ENCODE results near the gene TPM1.
A peak's percentile ranks its signal among the peaks of the same experiment; 100 is the strongest.

The TPM1 gene

DNA sequence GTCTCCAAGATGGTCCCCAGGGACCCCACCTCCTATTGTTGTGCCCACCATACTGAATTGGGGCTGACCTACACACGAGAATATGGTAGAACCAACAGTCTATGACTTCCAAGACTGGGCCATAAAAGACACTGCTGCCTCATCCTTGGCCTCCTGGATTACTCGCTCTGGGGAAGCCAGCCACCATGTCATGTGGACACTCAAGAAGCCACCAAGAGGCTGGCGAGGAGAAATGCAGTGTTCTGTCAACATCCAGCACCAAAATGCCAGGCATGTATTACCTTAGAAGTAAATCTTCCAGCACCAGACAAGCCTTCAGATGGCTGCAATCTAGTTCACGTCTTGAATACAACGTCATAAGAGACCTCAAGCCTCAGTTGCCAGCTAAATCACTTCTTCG is 17.1 kb upstream of the TPM1 start:
- WGBS (ENCODE audit: extremely low coverage, insufficient coverage, low lambda C conversion rate): no CpG with 5 or more reads among the region's 6 CpGs
- Histone ChIP-seq H3K79me2 (ENCODE audit: control insufficient read depth, insufficient read depth, low read length) (no peaks in the 10 kb centered on the region), H3K36me3 (ENCODE audit: control insufficient read depth, insufficient read depth, low read length) (no peaks in the 10 kb centered on the region), H2BK5ac (ENCODE audit: low read length) (no peak overlapping the region), H3K4me2 (ENCODE audit: low read length) (no peak overlapping the region), H3K4ac (ENCODE audit: low read depth, low read length) (no peak overlapping the region), H4K8ac (ENCODE audit: low read depth, low read length) (no peak overlapping the region), H3K4me1 (ENCODE audit: control insufficient read depth, low read depth, low read length) (no peaks in the 10 kb centered on the region), H3K18ac (ENCODE audit: low read length) (no peak overlapping the region), H4K5ac (ENCODE audit: low read length) (no peak overlapping the region), H3K4me3 (ENCODE audit: low read length) (no peak overlapping the region), H3K9ac (ENCODE audit: low read length) (no peak overlapping the region), H2BK15ac (replicated peaks; ENCODE audit: low read depth) (no peak overlapping the region), H3K56ac (ENCODE audit: low read length) (no peak overlapping the region), H3K27me3 (ENCODE audit: insufficient read depth, low read length, poor library complexity) (no peaks in the 10 kb centered on the region), H3K23ac (ENCODE audit: low read length) (no peak overlapping the region), H2AK5ac (ENCODE audit: low read length) (no peak overlapping the region), H3K79me1 (ENCODE audit: low read length) (no peaks in the 10 kb centered on the region), H2BK120ac (ENCODE audit: low read depth, low read length) (no peak overlapping the region), H3K27ac (ENCODE audit: low read depth, low read length) (no peak overlapping the region)
- DNase-seq: peak; percentile 66

DNA sequence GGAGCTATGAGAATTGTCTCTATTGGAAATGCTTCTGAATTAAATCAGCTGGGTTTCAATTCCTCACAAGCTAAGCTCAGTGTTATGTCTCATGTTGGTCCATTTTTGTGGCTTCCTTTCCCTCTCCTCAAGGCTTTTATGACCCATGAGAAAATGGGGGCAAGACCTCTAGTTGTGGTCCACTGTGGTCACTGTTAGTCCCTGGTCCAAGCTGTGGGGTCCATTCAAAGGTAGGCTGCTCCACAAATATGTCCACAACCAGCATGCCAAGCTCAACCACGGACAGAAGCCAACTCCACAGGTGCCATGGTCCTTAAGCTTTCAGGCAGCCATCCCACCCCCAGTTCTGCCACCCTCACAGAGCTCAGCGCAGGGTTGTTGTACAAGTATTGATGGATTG is 14.9 kb upstream of the TPM1 start:
- H3K4me3 ChIP-seq (ENCODE audit: low read length): no peak overlapping the region
- no peak overlapping the region for H3K23ac ChIP-seq (ENCODE audit: low read length)
- H2BK15ac ChIP-seq (replicated peaks; ENCODE audit: low read depth): no peak overlapping the region
- H3K4me2 ChIP-seq (ENCODE audit: low read length): no peak overlapping the region
- no peak overlapping the region for H2BK5ac ChIP-seq (ENCODE audit: low read length)
- WGBS (ENCODE audit: extremely low coverage, insufficient coverage, low lambda C conversion rate): no CpG with 5 or more reads among the region's 2 CpGs
- no peaks in the 10 kb centered on the region for H3K27me3 ChIP-seq (ENCODE audit: insufficient read depth, low read length, poor library complexity)
- no peak overlapping the region for H3K27ac ChIP-seq (ENCODE audit: low read depth, low read length)
- H3K4ac ChIP-seq (ENCODE audit: low read depth, low read length): no peak overlapping the region
- no peak overlapping the region for H4K5ac ChIP-seq (ENCODE audit: low read length)
- no peaks in the 10 kb centered on the region for H3K36me3 ChIP-seq (ENCODE audit: control insufficient read depth, insufficient read depth, low read length)
- H3K56ac ChIP-seq (ENCODE audit: low read length): peak overlapping the region; percentile 34
- no peak overlapping the region for H3K9ac ChIP-seq (ENCODE audit: low read length)
- no peaks in the 10 kb centered on the region for H3K79me1 ChIP-seq (ENCODE audit: low read length)
- DNase-seq: no peak
- H4K8ac ChIP-seq (ENCODE audit: low read depth, low read length): no peak overlapping the region
- H3K18ac ChIP-seq (ENCODE audit: low read length): no peak overlapping the region
- H3K4me1 ChIP-seq (ENCODE audit: control insufficient read depth, low read depth, low read length): no peaks in the 10 kb centered on the region
- no peaks in the 10 kb centered on the region for H3K79me2 ChIP-seq (ENCODE audit: control insufficient read depth, insufficient read depth, low read length)
- no peak overlapping the region for H2BK120ac ChIP-seq (ENCODE audit: low read depth, low read length)
- no peak overlapping the region for H2AK5ac ChIP-seq (ENCODE audit: low read length)

DNA sequence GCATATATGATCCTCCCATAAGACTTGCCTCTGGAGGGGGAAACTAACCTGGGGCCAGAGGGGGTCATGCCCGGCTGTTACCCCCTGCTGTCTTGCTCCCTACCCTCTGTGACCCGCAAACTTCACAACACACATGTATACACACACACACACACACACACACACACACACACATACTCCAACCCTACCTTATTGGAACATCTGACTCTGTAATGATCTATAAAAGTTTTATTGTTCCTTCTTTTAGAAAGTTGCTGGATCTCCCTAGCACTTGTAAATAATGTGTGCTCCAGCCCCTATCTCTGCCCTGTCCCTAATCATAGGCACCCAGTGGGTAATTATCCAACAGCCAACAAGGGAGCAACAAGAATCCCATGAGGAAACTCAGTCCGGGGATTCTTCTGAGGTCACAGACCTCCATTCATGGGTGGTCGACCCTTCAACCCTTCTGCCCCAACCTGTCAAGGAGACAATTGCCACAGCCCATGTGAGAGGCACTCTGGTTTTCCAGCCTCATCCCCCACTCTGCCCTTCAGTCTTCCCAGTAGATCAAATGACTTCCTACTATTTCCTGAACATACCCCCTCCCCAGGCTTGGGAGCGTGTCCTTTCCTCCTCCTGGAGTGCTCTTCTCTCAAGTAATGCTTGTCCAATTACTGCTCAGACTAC is 14.0 kb upstream of the TPM1 start:
- no peak overlapping the region for H3K9ac ChIP-seq (ENCODE audit: low read length)
- no peak overlapping the region for H3K56ac ChIP-seq (ENCODE audit: low read length)
- H2BK5ac ChIP-seq (ENCODE audit: low read length): no peak overlapping the region
- H3K79me2 ChIP-seq (ENCODE audit: control insufficient read depth, insufficient read depth, low read length): no peaks in the 10 kb centered on the region
- no peaks in the 10 kb centered on the region for H3K36me3 ChIP-seq (ENCODE audit: control insufficient read depth, insufficient read depth, low read length)
- H3K4me3 ChIP-seq (ENCODE audit: low read length): no peak overlapping the region
- no peaks in the 10 kb centered on the region for H3K27me3 ChIP-seq (ENCODE audit: insufficient read depth, low read length, poor library complexity)
- no peak overlapping the region for H2BK120ac ChIP-seq (ENCODE audit: low read depth, low read length)
- no peaks in the 10 kb centered on the region for H3K79me1 ChIP-seq (ENCODE audit: low read length)
- H2BK15ac ChIP-seq (replicated peaks; ENCODE audit: low read depth): no peak overlapping the region
- no peak overlapping the region for H3K27ac ChIP-seq (ENCODE audit: low read depth, low read length)
- no peak overlapping the region for H3K4me2 ChIP-seq (ENCODE audit: low read length)
- H3K23ac ChIP-seq (ENCODE audit: low read length): no peak overlapping the region
- H3K18ac ChIP-seq (ENCODE audit: low read length): no peak overlapping the region
- H4K5ac ChIP-seq (ENCODE audit: low read length): no peak overlapping the region
- H3K4me1 ChIP-seq (ENCODE audit: control insufficient read depth, low read depth, low read length): no peaks in the 10 kb centered on the region
- no peak overlapping the region for H4K8ac ChIP-seq (ENCODE audit: low read depth, low read length)
- no peak overlapping the region for H3K4ac ChIP-seq (ENCODE audit: low read depth, low read length)
- no peak overlapping the region for H2AK5ac ChIP-seq (ENCODE audit: low read length)
- no CpG with 5 or more reads among the region's 5 CpGs for WGBS (ENCODE audit: extremely low coverage, insufficient coverage, low lambda C conversion rate)
- DNase-seq: no peak

DNA sequence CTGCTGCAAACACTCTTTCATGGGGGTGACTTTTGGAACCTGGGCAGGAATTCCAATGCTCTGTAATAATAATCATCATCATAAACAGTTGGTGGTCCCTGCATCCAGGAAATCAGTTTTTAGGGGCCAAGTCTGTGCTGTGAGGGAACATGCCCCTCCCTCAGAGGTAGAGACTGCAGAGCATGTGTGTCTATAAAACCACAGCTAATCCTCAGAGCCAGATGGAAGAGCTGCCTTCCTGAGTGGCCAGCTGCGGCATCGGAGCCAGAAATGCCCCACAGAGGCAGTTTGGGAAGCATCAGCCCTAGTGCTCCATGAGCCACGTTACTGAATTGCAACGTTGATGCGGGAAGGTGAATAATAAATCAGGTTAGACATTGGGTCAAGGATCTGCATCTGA is 12.9 kb upstream of the TPM1 start:
- DNase-seq: no peak
- H3K23ac ChIP-seq (ENCODE audit: low read length): no peak overlapping the region
- no peak overlapping the region for H3K9ac ChIP-seq (ENCODE audit: low read length)
- WGBS (ENCODE audit: extremely low coverage, insufficient coverage, low lambda C conversion rate): no CpG with 5 or more reads among the region's 5 CpGs
- no peak overlapping the region for H3K4me3 ChIP-seq (ENCODE audit: low read length)
- no peak overlapping the region for H2BK15ac ChIP-seq (replicated peaks; ENCODE audit: low read depth)
- no peaks in the 10 kb centered on the region for H3K79me2 ChIP-seq (ENCODE audit: control insufficient read depth, insufficient read depth, low read length)
- H3K18ac ChIP-seq (ENCODE audit: low read length): no peak overlapping the region
- no peaks in the 10 kb centered on the region for H3K79me1 ChIP-seq (ENCODE audit: low read length)
- no peak overlapping the region for H2BK120ac ChIP-seq (ENCODE audit: low read depth, low read length)
- no peaks in the 10 kb centered on the region for H3K27me3 ChIP-seq (ENCODE audit: insufficient read depth, low read length, poor library complexity)
- no peaks in the 10 kb centered on the region for H3K36me3 ChIP-seq (ENCODE audit: control insufficient read depth, insufficient read depth, low read length)
- H3K4ac ChIP-seq (ENCODE audit: low read depth, low read length): no peak overlapping the region
- no peaks in the 10 kb centered on the region for H3K4me1 ChIP-seq (ENCODE audit: control insufficient read depth, low read depth, low read length)
- H4K5ac ChIP-seq (ENCODE audit: low read length): no peak overlapping the region
- no peak overlapping the region for H2AK5ac ChIP-seq (ENCODE audit: low read length)
- no peak overlapping the region for H3K56ac ChIP-seq (ENCODE audit: low read length)
- H3K4me2 ChIP-seq (ENCODE audit: low read length): no peak overlapping the region
- no peak overlapping the region for H3K27ac ChIP-seq (ENCODE audit: low read depth, low read length)
- H4K8ac ChIP-seq (ENCODE audit: low read depth, low read length): no peak overlapping the region
- H2BK5ac ChIP-seq (ENCODE audit: low read length): no peak overlapping the region

DNA sequence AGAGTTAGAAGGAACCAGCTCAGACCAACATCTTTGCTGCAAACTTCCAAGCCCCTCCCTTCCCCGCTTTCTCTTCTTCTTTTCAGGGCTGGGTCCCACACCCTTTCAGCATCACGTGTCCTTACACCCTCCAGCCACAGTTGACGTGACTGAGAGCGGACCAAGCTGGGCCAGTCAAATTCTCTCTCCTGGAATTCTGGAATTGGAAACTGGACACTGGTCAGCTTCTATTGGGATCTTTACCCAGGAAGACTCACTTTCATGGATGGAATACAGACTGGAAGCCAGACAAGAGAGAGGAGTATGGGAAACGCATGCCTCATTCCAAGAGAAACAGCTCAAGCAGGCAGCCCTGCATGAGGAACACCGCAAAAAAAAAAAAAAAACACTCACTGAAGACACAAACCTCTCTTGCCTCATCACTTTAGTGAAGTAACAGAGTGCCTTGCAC is 12.4 kb upstream of the TPM1 start:
- H3K9ac ChIP-seq (ENCODE audit: low read length): no peak overlapping the region
- H4K8ac ChIP-seq (ENCODE audit: low read depth, low read length): no peak overlapping the region
- DNase-seq: no peak
- H3K4me2 ChIP-seq (ENCODE audit: low read length): no peak overlapping the region
- no CpG with 5 or more reads among the region's 6 CpGs for WGBS (ENCODE audit: extremely low coverage, insufficient coverage, low lambda C conversion rate)
- H3K4me1 ChIP-seq (ENCODE audit: control insufficient read depth, low read depth, low read length): no peaks in the 10 kb centered on the region
- no peak overlapping the region for H3K4me3 ChIP-seq (ENCODE audit: low read length)
- H2BK120ac ChIP-seq (ENCODE audit: low read depth, low read length): no peak overlapping the region
- no peak overlapping the region for H3K27ac ChIP-seq (ENCODE audit: low read depth, low read length)
- no peaks in the 10 kb centered on the region for H3K27me3 ChIP-seq (ENCODE audit: insufficient read depth, low read length, poor library complexity)
- no peak overlapping the region for H4K5ac ChIP-seq (ENCODE audit: low read length)
- H3K23ac ChIP-seq (ENCODE audit: low read length): no peak overlapping the region
- H3K4ac ChIP-seq (ENCODE audit: low read depth, low read length): no peak overlapping the region
- H3K36me3 ChIP-seq (ENCODE audit: control insufficient read depth, insufficient read depth, low read length): no peaks in the 10 kb centered on the region
- H3K79me2 ChIP-seq (ENCODE audit: control insufficient read depth, insufficient read depth, low read length): no peaks in the 10 kb centered on the region
- H2BK5ac ChIP-seq (ENCODE audit: low read length): no peak overlapping the region
- H2BK15ac ChIP-seq (replicated peaks; ENCODE audit: low read depth): no peak overlapping the region
- H2AK5ac ChIP-seq (ENCODE audit: low read length): no peak overlapping the region
- H3K79me1 ChIP-seq (ENCODE audit: low read length): no peaks in the 10 kb centered on the region
- H3K56ac ChIP-seq (ENCODE audit: low read length): no peak overlapping the region
- H3K18ac ChIP-seq (ENCODE audit: low read length): no peak overlapping the region

DNA sequence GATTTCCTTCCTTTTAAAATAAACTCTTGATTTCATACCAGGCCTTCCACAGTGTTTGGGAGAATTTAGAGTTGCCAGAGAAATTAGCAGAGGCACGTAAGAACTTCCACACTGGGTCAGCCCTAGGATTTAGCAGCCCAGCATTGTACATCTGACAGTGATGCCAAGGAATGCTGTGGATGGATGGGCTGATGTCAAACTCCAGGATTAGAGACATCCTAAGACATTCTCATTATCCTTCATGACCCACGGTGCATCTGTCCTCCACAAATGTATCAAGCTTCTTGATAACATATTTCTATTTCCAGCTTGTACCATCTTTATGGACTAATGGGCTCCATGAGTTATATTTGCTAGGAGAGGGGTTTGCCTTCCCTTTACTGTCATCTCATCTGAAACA is 8.0 kb upstream of the TPM1 start:
- no peak for DNase-seq
- WGBS (ENCODE audit: extremely low coverage, insufficient coverage, low lambda C conversion rate): no CpG with 5 or more reads among the region's 2 CpGs
- H3K23ac ChIP-seq (ENCODE audit: low read length): no peak overlapping the region

More for the DNA sequence above, 8.0 kb upstream of the TPM1 start:
- H3K27me3 ChIP-seq (ENCODE audit: insufficient read depth, low read length, poor library complexity): no peaks in the 10 kb centered on the region
- no peak overlapping the region for H3K4ac ChIP-seq (ENCODE audit: low read depth, low read length)
- H3K18ac ChIP-seq (ENCODE audit: low read length): no peak overlapping the region
- no peaks in the 10 kb centered on the region for H3K79me1 ChIP-seq (ENCODE audit: low read length)
- no peak overlapping the region for H2BK5ac ChIP-seq (ENCODE audit: low read length)
- no peak overlapping the region for H2AK5ac ChIP-seq (ENCODE audit: low read length)
- no peak overlapping the region for H4K5ac ChIP-seq (ENCODE audit: low read length)
- H3K56ac ChIP-seq (ENCODE audit: low read length): no peak overlapping the region
- H4K8ac ChIP-seq (ENCODE audit: low read depth, low read length): no peak overlapping the region
- H3K9ac ChIP-seq (ENCODE audit: low read length): no peak overlapping the region
- H3K79me2 ChIP-seq (ENCODE audit: control insufficient read depth, insufficient read depth, low read length): no peaks in the 10 kb centered on the region
- no peaks in the 10 kb centered on the region for H3K36me3 ChIP-seq (ENCODE audit: control insufficient read depth, insufficient read depth, low read length)
- no peak overlapping the region for H3K27ac ChIP-seq (ENCODE audit: low read depth, low read length)
- H2BK120ac ChIP-seq (ENCODE audit: low read depth, low read length): no peak overlapping the region
- H3K4me1 ChIP-seq (ENCODE audit: control insufficient read depth, low read depth, low read length): peaks cover 2% of the 10 kb centered on the region
- H3K4me3 ChIP-seq (ENCODE audit: low read length): no peak overlapping the region
- no peak overlapping the region for H3K4me2 ChIP-seq (ENCODE audit: low read length)
- no peak overlapping the region for H2BK15ac ChIP-seq (replicated peaks; ENCODE audit: low read depth)

Data from mesendoderm (in vitro differentiated cells).